ENCODE results near the gene SPN. TPM values are rescaled to one million over a fixed set of nuclear protein-coding genes. Genes with fewer than 3 reads are reported as not detected.

SPN gene
- polyA plus RNA-seq, 2 of the 4 experiments (the other 2 are of a cell fraction), result 0.03 TPM; not detected in 1

GRCh38 chr16:29697391-29697790 is 34.3 kb downstream of the SPN start:
- no peak for DNase-seq (ENCODE audit: low read depth in 1 of 2, low spot score in 1 of 2)
- FAIRE-seq, result no peak
- H3K4me2 ChIP-seq, result no peak overlapping the region
- H3K4me1 ChIP-seq, result peaks cover 4% of the 10 kb centered on the region; the same call in 1 of the 3 replicates
- TF ChIP-seq KDM1A (IDR thresholded peaks at IDR 0.05; ENCODE audit: low read depth) (no peak), POLR2A (IDR thresholded peaks at IDR 0.05; ENCODE audit: low read length) (no peak), HES2 (IDR thresholded peaks at IDR 0.05) (no peak), ZFP36 (IDR thresholded peaks at IDR 0.05; ENCODE audit: borderline replicate concordance, partially characterized antibody) (no peak), BCL3 (IDR thresholded peaks at IDR 0.05) (no peak), ATOH8 (CRISPR knock-in tag; IDR thresholded peaks at IDR 0.05; ENCODE audit: low read depth) (no peak), CEBPB (IDR thresholded peaks at IDR 0.05) (no peak), USF2 (IDR thresholded peaks at IDR 0.05) (no peak), PBX3 (IDR thresholded peaks at IDR 0.05) (no peak), MAFK (IDR thresholded peaks at IDR 0.05; ENCODE audit: partially characterized antibody) (no peak)
- POLR2A ChIA-PET, result no interaction called here
- no peaks in the 10 kb centered on the region for H3K9me3 ChIP-seq
- H3K4me3 ChIP-seq, result no peak overlapping the region
- ATAC-seq, result no peak
- 72% methylated on average over 7 of the region's 7 CpGs for WGBS (ENCODE audit: missing lambda C conversion rate)
- no peak overlapping the region for H3K27ac ChIP-seq
- CTCF ChIA-PET, result interaction anchor here (1.0 to 8.2 kb wide), 9 partner anchors 13 to 583 kb away, joined by 3 to 84 read pairs (median 6); partner anchors contain the start of genes PAGR1 and TLCD3B

- TF ChIP-seq POLR2A (IDR thresholded peaks at IDR 0.05; ENCODE audit: low read length), result no peak
- WGBS (ENCODE audit: missing lambda C conversion rate), result 61% methylated on average over 2 of the region's 2 CpGs
- H3K9me3 ChIP-seq, result no peaks in the 10 kb centered on the region
- no peak overlapping the region for H3K4me3 ChIP-seq
- FAIRE-seq, result no peak
- H3K27ac ChIP-seq, result no peak overlapping the region
- no peak for ATAC-seq
- ChIA-PET POLR2A (no interaction called here), CTCF (interaction anchor here (0.6 to 8.2 kb wide), 12 partner anchors 9 to 584 kb away, joined by 3 to 84 read pairs (median 6); partner anchors contain the start of genes TAOK2, TBX6 and TLCD3B)
- H3K4me1 ChIP-seq, result peaks cover 4% of the 10 kb centered on the region; the same call in 1 of the 3 replicates
- DNase-seq (ENCODE audit: low read depth in 1 of 2, low spot score in 1 of 2), result no peak
- H3K4me2 ChIP-seq, result no peak overlapping the region
These were observed 35.0 kb downstream of the SPN start for GRCh38 chr16:29698042-29698441.

GRCh38 chr16:29698484-29699323 is 35.7 kb downstream of the SPN start:
- ATAC-seq (no peak), DNase-seq (ENCODE audit: low read depth in 1 of 2, low spot score in 1 of 2) (no peak), FAIRE-seq (no peak)
- WGBS (ENCODE audit: missing lambda C conversion rate), result 65% methylated on average over 17 of the region's 17 CpGs
- POLR2A ChIA-PET, result no interaction called here
- H3K4me2 ChIP-seq, result no peak overlapping the region
- H3K4me3 ChIP-seq, result no peak overlapping the region
- H3K27ac ChIP-seq, result no peak overlapping the region
- CTCF ChIA-PET, result interaction anchor here (0.6 to 8.2 kb wide), 19 partner anchors 10 to 394 kb away, joined by 3 to 84 read pairs (median 9); partner anchors contain the start of genes C16orf92, KIF22, PAGR1 and TAOK2
- no peak for TF ChIP-seq SREBF2 (IDR thresholded peaks at IDR 0.05)
- TF ChIP-seq FOSB (CRISPR knock-in tag; IDR thresholded peaks at IDR 0.05), result no peak
- no peak for TF ChIP-seq RNF2 (IDR thresholded peaks at IDR 0.05; ENCODE audit: borderline replicate concordance, low read depth)
- TF ChIP-seq BHLHE40 (IDR thresholded peaks at IDR 0.05; ENCODE audit: low read depth, low read length), result no peak
- TF ChIP-seq HOXA7 (CRISPR knock-in tag; IDR thresholded peaks at IDR 0.05), result no peak
- TF ChIP-seq POLR2A (IDR thresholded peaks at IDR 0.05; ENCODE audit: low read length), result no peak
- no peak for TF ChIP-seq ESRRA (IDR thresholded peaks at IDR 0.05; ENCODE audit: borderline replicate concordance, low read length)
- no peak for TF ChIP-seq USF2 (IDR thresholded peaks at IDR 0.05)
- TF ChIP-seq RFX5 (IDR thresholded peaks at IDR 0.05), result no peak
- no peak for TF ChIP-seq ZFP36 (IDR thresholded peaks at IDR 0.05; ENCODE audit: borderline replicate concordance, partially characterized antibody)
- TF ChIP-seq EHF (CRISPR knock-in tag; IDR thresholded peaks at IDR 0.05), result no peak
- TF ChIP-seq HOXB5 (CRISPR knock-in tag; IDR thresholded peaks at IDR 0.05), result no peak
- no peak for TF ChIP-seq CHD4 (IDR thresholded peaks at IDR 0.05; ENCODE audit: borderline replicate concordance)
- TF ChIP-seq NPAS2 (CRISPR knock-in tag; IDR thresholded peaks at IDR 0.05; ENCODE audit: borderline replicate concordance), result no peak
- TF ChIP-seq CHD2 (IDR thresholded peaks at IDR 0.05; ENCODE audit: low read length, partially characterized antibody), result no peak
- no peak for TF ChIP-seq TP53 (CRISPR knock-in tag; IDR thresholded peaks at IDR 0.05)
- no peak for TF ChIP-seq CEBPB (IDR thresholded peaks at IDR 0.05)
- H3K4me1 ChIP-seq, result peaks cover 4% of the 10 kb centered on the region; the same call in 1 of the 3 replicates
- H3K9me3 ChIP-seq, result no peaks in the 10 kb centered on the region

Data from A549 (cell line).